Liver (tissue), 9 donors: ENCODE results near the gene HNF4A. TPM values are rescaled to one million over a fixed set of nuclear protein-coding genes. Genes with fewer than 3 reads are reported as not detected.

Experiments
- DNase-seq: peaks from one replicate; pipeline ENCODE4 v3.0.0-alpha.2; 2017; ENCODE audit warnings: low spot score
- H3K27ac ChIP-seq, 2 donors: one replicate each; pipeline ENCODE4 v1.7.0; 2013; ENCODE audit warnings: inconsistent platforms in 2 of 2, low read length in 2 of 2, control low read depth in 1 of 2, low read depth in 1 of 2, mild to moderate bottlenecking in 1 of 2
- H3K27me3 ChIP-seq, 4 donors: one replicate each; pipeline versions ENCODE4 v1.6.1 to v1.7.0; 2013; ENCODE audit warnings: low read length in 3 of 4, inconsistent platforms in 1 of 4, mild to moderate bottlenecking in 1 of 4, moderate library complexity in 1 of 4; ENCODE audit not compliant: control insufficient read depth in 4 of 4, insufficient read depth in 4 of 4
- H3K36me3 ChIP-seq, 4 donors: one replicate each; pipeline versions ENCODE4 v1.6.1 to v1.7.0; 2013; ENCODE audit warnings: low read length in 3 of 4, mild to moderate bottlenecking in 3 of 4, low read depth in 1 of 4, moderate library complexity in 1 of 4; ENCODE audit not compliant: control insufficient read depth in 4 of 4, insufficient read depth in 3 of 4
- H3K4me1 ChIP-seq, 4 donors: one replicate each; pipeline versions ENCODE4 v1.6.1 to v1.7.0; 2013; ENCODE audit warnings: low read length in 3 of 4, mild to moderate bottlenecking in 3 of 4, moderate library complexity in 1 of 4; ENCODE audit not compliant: control insufficient read depth in 4 of 4, insufficient read depth in 4 of 4
- H3K4me3 ChIP-seq, 3 donors: one replicate each; pipeline versions ENCODE4 v1.6.1 to v1.7.0; 2013; ENCODE audit warnings: low read length in 3 of 3, control low read depth in 1 of 3, low read depth in 1 of 3, mild to moderate bottlenecking in 1 of 3
- H3K9ac ChIP-seq, 2 donors: one replicate each; pipeline ENCODE4 v1.7.0; 2013; ENCODE audit warnings: low read length in 2 of 2, mild to moderate bottlenecking in 2 of 2, moderate library complexity in 2 of 2, control low read depth in 1 of 2, low read depth in 1 of 2
- H3K9me3 ChIP-seq, 4 donors: one replicate each; pipeline versions ENCODE4 v1.6.1 to v1.7.0; 2013; ENCODE audit warnings: low read length in 3 of 4; ENCODE audit not compliant: control insufficient read depth in 4 of 4
- ATF3 ChIP-seq: IDR thresholded peaks from 2 replicates; pipeline ENCODE4 v1.6.1; 2016; ENCODE audit warnings: antibody characterized with exemption
- EGR1 ChIP-seq, 2 donors: IDR thresholded peaks; 2 replicates each; pipeline ENCODE4 v1.6.1; 2016 to 2018; ENCODE audit warnings: antibody characterized with exemption in 2 of 2, low read depth in 2 of 2
- FOXA1 ChIP-seq: IDR thresholded peaks from 2 replicates; pipeline ENCODE4 v1.6.1; 2016; ENCODE audit warnings: antibody characterized with exemption
- FOXA2 ChIP-seq: IDR thresholded peaks from 2 replicates; pipeline ENCODE4 v1.6.1; 2016; ENCODE audit warnings: antibody characterized with exemption
- GABPA ChIP-seq, 2 donors: IDR thresholded peaks in 1 of 2; conservative IDR thresholded peaks in 1 of 2; 2 replicates each; pipeline ENCODE4 v1.6.1; 2016; ENCODE audit warnings: antibody characterized with exemption in 2 of 2, mild to moderate bottlenecking in 1 of 2, moderate library complexity in 1 of 2
- HNF4A ChIP-seq, 2 donors: conservative IDR thresholded peaks; 2 replicates each; pipeline ENCODE4 v1.6.1; 2016; ENCODE audit warnings: antibody characterized with exemption in 2 of 2, mild to moderate bottlenecking in 2 of 2
- HNF4G ChIP-seq: IDR thresholded peaks from 2 replicates; pipeline ENCODE4 v1.6.1; 2016; ENCODE audit warnings: antibody characterized with exemption
- JUND ChIP-seq, 2 donors: IDR thresholded peaks; 2 replicates each; pipeline ENCODE4 v1.6.1; 2016; ENCODE audit warnings: antibody characterized with exemption in 2 of 2
- NR2F2 ChIP-seq: IDR thresholded peaks from 2 replicates; pipeline ENCODE4 v1.6.1; 2016; ENCODE audit warnings: antibody characterized with exemption
- RXRA ChIP-seq, 2 donors: IDR thresholded peaks; 2 replicates each; pipeline ENCODE4 v1.6.1; 2017 to 2018; ENCODE audit warnings: antibody characterized with exemption in 2 of 2, mild to moderate bottlenecking in 1 of 2
- SP1 ChIP-seq: IDR thresholded peaks from 2 replicates; pipeline ENCODE4 v1.6.1; 2018; ENCODE audit warnings: antibody characterized with exemption, mild to moderate bottlenecking
- YY1 ChIP-seq: IDR thresholded peaks from 2 replicates; pipeline ENCODE4 v1.6.1; 2016; ENCODE audit warnings: antibody characterized with exemption, mild to moderate bottlenecking
- ZBTB33 ChIP-seq: IDR thresholded peaks from 2 replicates; pipeline ENCODE4 v1.6.1; 2016; ENCODE audit warnings: antibody characterized with exemption
- WGBS: extraction: QIAGEN DNeasy Blood & Tissue Kit; methylation state at CpG from one replicate; pipeline ENCODE4 v1.1.7; 2013; 5-methylcytosine and 5-hydroxymethylcytosine counted together
- polyA plus RNA-seq, 2 donors: library from polyadenylated mRNA; stranded (reverse) in 1 of 2; unstranded in 1 of 2; fragments of 200-250 nt in 1 of 2; fragments of >200 nt in 1 of 2; fragmentation: Nextera tagmentation in 1 of 2; extraction: Ambion mirVana in 1 of 2; gene quantifications; one replicate each; pipeline versions ENCODE4 v1.2.1 to v1.2.3, GENCODE V29; 2013 to 2015
- total RNA-seq, 2 donors: library from RNA; depleted of rRNA; stranded (reverse); fragments of >200 nt; gene quantifications; one replicate each; pipeline ENCODE4 v1.2.3, GENCODE V29; 2014
- TF ChIP-seq, protein P1 (sequence below): IDR thresholded peaks from 2 replicates; pipeline ENCODE4 v1.6.1; 2016; ENCODE audit warnings: antibody characterized with exemption
- TF ChIP-seq, protein P2 (sequence below): IDR thresholded peaks from 2 replicates; pipeline ENCODE4 v1.6.1; 2016; ENCODE audit warnings: antibody characterized with exemption, mild to moderate bottlenecking
- TF ChIP-seq, protein P3 (sequence below): fragments of 150-350 bp; IDR thresholded peaks from 2 replicates; pipeline ENCODE4 v1.5.1; 2017; ENCODE audit warnings: improper control_type of control experiment, low read depth, low read length; ENCODE audit not compliant: missing input control
- donor health status: healthy.
- donor health status: healthy.
- donor health status: healthy.
- donor health status: healthy.
- donor health status: healthy.

Gene HNF4A
- total and polyA plus RNA-seq, 4 donors, result 51.7 to 171 (median 86.0) TPM

GRCh38 chr20:44461803-44462174 is 106.3 kb downstream of the HNF4A start:
- Histone ChIP-seq H3K9ac (peak overlapping the region in 1 of 2 donors; percentile 69), H3K9me3 (no peaks in the 10 kb centered on the region), H3K27ac (peak overlapping the region; percentile 87 to 92), H3K36me3 (no peaks in the 10 kb centered on the region), H3K4me3 (no peak overlapping the region), H3K4me1 (peaks cover 20 to 52% (median 37%) of the 10 kb centered on the region in 4 donors), H3K27me3 (no peaks in the 10 kb centered on the region)
- TF ChIP-seq JUND (IDR thresholded peaks at IDR 0.05) (no peak), NR2F2 (no peak), FOXA2 (no peak), HNF4A (conservative IDR thresholded peaks at IDR 0.05) (no peak), ZBTB33 (no peak), HNF4G (no peak), GABPA (IDR thresholded peaks at IDR 0.05 in 1 of 2, conservative IDR thresholded peaks at IDR 0.05 in 1 of 2) (no peak), SP1 (no peak), FOXA1 (no peak), YY1 (no peak), EGR1 (IDR thresholded peaks at IDR 0.05; ENCODE audit: low read depth in 2 of 2) (no peak)
- TF ChIP-seq, protein P1, sequence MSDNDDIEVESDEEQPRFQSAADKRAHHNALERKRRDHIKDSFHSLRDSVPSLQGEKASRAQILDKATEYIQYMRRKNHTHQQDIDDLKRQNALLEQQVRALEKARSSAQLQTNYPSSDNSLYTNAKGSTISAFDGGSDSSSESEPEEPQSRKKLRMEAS, result no peak
- TF ChIP-seq, protein P2, sequence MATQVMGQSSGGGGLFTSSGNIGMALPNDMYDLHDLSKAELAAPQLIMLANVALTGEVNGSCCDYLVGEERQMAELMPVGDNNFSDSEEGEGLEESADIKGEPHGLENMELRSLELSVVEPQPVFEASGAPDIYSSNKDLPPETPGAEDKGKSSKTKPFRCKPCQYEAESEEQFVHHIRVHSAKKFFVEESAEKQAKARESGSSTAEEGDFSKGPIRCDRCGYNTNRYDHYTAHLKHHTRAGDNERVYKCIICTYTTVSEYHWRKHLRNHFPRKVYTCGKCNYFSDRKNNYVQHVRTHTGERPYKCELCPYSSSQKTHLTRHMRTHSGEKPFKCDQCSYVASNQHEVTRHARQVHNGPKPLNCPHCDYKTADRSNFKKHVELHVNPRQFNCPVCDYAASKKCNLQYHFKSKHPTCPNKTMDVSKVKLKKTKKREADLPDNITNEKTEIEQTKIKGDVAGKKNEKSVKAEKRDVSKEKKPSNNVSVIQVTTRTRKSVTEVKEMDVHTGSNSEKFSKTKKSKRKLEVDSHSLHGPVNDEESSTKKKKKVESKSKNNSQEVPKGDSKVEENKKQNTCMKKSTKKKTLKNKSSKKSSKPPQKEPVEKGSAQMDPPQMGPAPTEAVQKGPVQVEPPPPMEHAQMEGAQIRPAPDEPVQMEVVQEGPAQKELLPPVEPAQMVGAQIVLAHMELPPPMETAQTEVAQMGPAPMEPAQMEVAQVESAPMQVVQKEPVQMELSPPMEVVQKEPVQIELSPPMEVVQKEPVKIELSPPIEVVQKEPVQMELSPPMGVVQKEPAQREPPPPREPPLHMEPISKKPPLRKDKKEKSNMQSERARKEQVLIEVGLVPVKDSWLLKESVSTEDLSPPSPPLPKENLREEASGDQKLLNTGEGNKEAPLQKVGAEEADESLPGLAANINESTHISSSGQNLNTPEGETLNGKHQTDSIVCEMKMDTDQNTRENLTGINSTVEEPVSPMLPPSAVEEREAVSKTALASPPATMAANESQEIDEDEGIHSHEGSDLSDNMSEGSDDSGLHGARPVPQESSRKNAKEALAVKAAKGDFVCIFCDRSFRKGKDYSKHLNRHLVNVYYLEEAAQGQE, result no peak
- TF ChIP-seq, protein P3, sequence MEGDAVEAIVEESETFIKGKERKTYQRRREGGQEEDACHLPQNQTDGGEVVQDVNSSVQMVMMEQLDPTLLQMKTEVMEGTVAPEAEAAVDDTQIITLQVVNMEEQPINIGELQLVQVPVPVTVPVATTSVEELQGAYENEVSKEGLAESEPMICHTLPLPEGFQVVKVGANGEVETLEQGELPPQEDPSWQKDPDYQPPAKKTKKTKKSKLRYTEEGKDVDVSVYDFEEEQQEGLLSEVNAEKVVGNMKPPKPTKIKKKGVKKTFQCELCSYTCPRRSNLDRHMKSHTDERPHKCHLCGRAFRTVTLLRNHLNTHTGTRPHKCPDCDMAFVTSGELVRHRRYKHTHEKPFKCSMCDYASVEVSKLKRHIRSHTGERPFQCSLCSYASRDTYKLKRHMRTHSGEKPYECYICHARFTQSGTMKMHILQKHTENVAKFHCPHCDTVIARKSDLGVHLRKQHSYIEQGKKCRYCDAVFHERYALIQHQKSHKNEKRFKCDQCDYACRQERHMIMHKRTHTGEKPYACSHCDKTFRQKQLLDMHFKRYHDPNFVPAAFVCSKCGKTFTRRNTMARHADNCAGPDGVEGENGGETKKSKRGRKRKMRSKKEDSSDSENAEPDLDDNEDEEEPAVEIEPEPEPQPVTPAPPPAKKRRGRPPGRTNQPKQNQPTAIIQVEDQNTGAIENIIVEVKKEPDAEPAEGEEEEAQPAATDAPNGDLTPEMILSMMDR, result no peak
- 44% methylated on average over 5 of the region's 5 CpGs for WGBS
- no peak for DNase-seq

- TF ChIP-seq, protein P1, result no peak
- TF ChIP-seq HNF4A (conservative IDR thresholded peaks at IDR 0.05) (no peak), NR2F2 (no peak), RXRA (IDR thresholded peaks at IDR 0.05) (no peak), FOXA1 (no peak), JUND (IDR thresholded peaks at IDR 0.05) (no peak), ATF3 (no peak), ZBTB33 (no peak), HNF4G (no peak), GABPA (IDR thresholded peaks at IDR 0.05 in 1 of 2, conservative IDR thresholded peaks at IDR 0.05 in 1 of 2) (no peak)
- TF ChIP-seq, protein P2, result no peak
- no peak for DNase-seq
- no peak overlapping the region for H3K4me3 ChIP-seq
- H3K27me3 ChIP-seq, result no peaks in the 10 kb centered on the region
- 87% methylated on average over 5 of the region's 5 CpGs for WGBS
- no peaks in the 10 kb centered on the region for H3K9me3 ChIP-seq
- H3K27ac ChIP-seq, result peak overlapping the region; percentile 55 to 94
- no peaks in the 10 kb centered on the region for H3K36me3 ChIP-seq
- H3K9ac ChIP-seq, result no peak overlapping the region
- peaks cover 21 to 67% (median 52%) of the 10 kb centered on the region in 4 donors for H3K4me1 ChIP-seq
Measured at GRCh38 chr20:44463466-44463865, 108.0 kb downstream of the HNF4A start.
